Muscle of back (tissue), 13 donors: ENCODE data around the gene SNAP25. TPM values are rescaled to one million over a fixed set of nuclear protein-coding genes. Genes with fewer than 3 reads are reported as not detected.

Experiments used
- DNase-seq, 3 donors: peaks; one replicate each; pipeline versions ENCODE4 v3.0.0 to v3.0.0-alpha.2; 2013
- long read RNA-seq, 9 donors: transcript quantifications; one replicate each; lab custom pipeline, GENCODE V29; 2026
- polyA plus RNA-seq, 10 donors: library from polyadenylated mRNA; unstranded; fragments of 120-200 nt; gene quantifications; one replicate each; pipeline ENCODE4 v1.2.1, GENCODE V29; 2013; ENCODE audit not compliant: insufficient read length in 10 of 10

Gene SNAP25
- polyA plus RNA-seq = 1 to 10 TPM; 2.3 to 7.6 (median 3.4) TPM
- long read RNA-seq, donor 1 = 0 reads
- long read RNA-seq, donor 2 = 0 reads
- long read RNA-seq, donor 3 = 0 reads
- long read RNA-seq, donor 4, partial matches to known transcripts = 5 of 5 reads
- long read RNA-seq, donor 4, other reads (novel, unspliced or antisense) = 0 of 5 reads
- long read RNA-seq, donor 5, partial matches to known transcripts = 0 of 3 reads
- long read RNA-seq, donor 5, other reads (novel, unspliced or antisense) = 0 of 3 reads
- long read RNA-seq, donor 6, partial matches to known transcripts = 0 of 3 reads
- long read RNA-seq, donor 6, other reads (novel, unspliced or antisense) = 0 of 3 reads
- long read RNA-seq, donor 7, partial matches to known transcripts = 0 of 1 reads
- long read RNA-seq, donor 7, other reads (novel, unspliced or antisense) = 0 of 1 reads
- long read RNA-seq, donor 8, partial matches to known transcripts = 0 of 3 reads
- long read RNA-seq, donor 8, other reads (novel, unspliced or antisense) = 0 of 3 reads
- long read RNA-seq, donor 9 = 0 reads

- DNase-seq = peak; percentile 61 to 84 (median 72)
These were observed at the start of gene SNAP25 for GRCh38 chr20:10218536-10219451. SNAP25 (plus strand) TSS chr20:10218830; CDS start chr20:10275492, 56,662 bp downstream.

- DNase-seq = no peak
These were observed 48.9 kb upstream of the SNAP25 start for GRCh38 chr20:10169752-10170151.

GRCh38 chr20:10170261-10170660 is 48.4 kb upstream of the SNAP25 start:
- DNase-seq = no peak

DNA sequence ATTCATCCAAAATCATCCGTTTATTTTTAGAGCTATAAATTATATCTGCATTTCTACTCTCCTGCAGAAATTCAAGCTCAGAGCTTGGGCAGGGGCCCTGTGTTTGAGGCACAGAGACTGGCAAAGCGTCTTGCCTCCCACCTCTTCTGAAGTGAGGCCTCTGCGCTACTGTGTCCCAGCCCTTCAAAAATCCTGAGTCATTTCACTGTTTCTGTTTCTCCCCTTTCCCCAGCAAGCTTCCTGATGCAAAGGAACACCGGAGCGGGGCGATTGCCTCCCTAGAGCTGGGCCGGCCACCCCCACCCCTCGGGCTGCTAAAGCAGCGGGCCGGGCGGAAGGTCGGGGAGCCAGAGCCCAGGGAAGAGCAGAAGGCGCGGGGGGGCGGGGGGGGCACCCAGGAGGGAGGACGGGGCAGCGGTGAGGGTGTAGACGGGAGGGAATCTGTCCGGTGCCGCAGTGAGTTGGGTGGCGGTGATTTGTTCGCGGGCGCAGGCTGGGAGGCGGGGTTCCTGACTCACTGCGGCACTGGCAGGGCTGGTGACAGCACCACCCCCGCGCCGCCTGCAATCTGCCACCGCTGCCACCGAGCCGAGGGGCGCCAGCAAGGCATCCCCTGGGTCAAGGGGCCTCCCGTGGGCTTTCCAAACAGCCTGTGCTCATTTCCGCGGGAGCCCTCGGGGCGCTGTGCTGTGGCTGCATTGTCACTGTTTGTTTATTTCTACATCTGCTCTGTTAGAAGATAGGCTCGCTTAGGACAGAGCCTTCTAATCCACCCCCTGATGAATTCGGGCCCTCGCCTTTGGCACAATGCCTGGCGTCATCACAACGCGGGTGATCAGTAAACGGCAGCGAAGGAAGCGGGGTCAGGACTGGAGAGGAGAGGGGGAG is 46.5 kb upstream of the SNAP25 start:
- DNase-seq = peak in 2 of 3 donors; percentile 3 to 39

- no peak for DNase-seq
These were observed 45.5 kb upstream of the SNAP25 start for GRCh38 chr20:10172998-10173655.

- no peak for DNase-seq
These were observed 44.2 kb upstream of the SNAP25 start for GRCh38 chr20:10174400-10174799.

DNA sequence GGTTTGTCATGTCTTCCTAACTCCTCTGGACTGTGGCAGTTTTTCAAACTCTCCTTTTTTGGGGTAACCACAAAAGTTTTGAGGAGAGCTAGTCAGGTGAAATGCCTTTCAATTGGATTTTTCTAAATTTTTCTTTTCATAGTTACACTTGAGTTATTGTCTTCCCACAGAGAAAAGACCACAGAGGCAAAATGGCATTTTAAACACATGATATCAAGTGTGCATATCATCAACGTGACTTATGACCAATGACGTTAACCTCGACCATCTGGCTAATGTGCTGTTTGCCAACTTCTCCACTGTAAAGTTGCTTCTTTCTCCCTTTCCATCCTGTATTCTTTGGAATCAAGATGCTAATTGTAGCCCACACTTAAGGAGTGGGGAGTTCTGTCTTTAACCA is 41.3 kb upstream of the SNAP25 start:
- no peak for DNase-seq

DNA sequence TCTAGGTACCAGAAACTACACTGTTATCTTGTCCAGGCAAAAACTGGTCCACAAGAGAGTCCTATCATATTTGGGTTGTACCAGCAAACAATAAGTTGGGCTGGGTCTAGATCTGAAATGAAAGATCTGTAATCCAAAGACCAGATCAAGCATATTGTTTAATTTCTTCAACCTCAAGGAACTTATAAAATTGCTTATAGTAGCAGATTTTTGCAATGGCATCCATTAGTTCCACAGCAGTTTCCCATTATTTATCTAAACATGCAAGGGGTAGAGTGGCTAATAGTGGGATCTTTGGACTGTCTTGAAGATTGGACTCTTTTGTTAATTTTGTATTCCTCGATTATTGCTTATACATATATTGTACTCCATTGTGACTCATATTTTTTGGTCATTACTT is 40.5 kb upstream of the SNAP25 start:
- no peak for DNase-seq

GRCh38 chr20:10178727-10179313 is 39.8 kb upstream of the SNAP25 start:
- no peak for DNase-seq

DNA sequence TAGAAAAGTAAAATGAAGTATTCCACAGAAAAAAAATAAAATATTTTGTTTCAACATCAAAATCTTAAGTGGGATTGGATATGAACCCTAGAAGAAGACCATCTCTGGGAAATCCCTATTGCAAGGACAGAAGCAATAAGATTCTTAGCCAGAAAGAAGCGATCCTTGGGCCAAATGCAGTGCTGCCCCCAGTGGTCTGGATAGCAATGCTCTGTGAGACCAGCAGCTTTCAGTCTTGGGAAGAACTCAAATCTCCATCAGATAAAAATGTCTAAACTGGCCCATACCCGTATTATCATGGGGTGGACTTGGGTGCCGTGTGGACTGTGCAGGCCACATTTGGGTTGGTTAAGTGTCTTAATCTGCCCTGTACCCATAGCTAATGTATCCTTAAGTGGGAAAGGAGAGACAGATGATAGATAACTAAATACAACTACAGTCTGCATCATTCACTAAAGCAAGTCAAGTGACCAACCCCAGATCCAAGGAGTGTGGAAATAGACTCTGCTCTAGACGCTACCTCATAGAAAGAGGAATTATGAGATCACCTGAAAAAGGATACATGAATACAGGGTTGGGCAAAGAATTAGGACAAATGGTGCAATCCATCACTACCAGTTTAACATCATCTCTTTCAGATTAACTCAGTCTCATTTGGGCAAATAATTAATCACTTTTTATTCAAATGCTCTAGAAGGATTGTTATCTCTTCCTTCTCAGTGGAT is 38.9 kb upstream of the SNAP25 start:
- no peak for DNase-seq

DNA sequence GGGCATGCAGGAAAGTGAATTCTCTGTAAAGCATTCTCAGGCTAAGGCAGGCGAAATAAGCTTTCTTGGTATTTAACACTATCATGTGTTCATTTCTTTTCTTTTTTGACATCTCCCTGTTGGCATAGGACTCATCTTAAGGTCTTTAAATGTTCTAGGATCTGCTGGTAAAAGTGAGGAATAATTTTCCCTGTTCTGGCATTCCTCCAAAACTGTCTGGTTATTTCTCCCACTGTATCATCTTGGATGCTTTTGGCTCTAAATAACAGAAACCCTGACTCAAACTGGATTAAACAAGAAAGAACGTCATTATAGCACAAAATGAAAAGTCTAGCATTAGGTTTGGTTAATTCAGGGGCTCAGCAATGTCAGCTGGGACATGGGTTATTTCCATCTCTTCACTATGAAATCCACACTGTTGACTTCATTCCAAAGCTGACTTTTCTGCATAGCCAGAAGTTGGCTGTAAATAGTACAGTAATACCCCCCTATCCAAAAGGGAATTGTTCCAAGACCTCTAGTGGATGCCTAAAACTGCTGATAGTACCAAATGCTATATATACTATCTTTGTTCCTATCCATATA is 37.9 kb upstream of the SNAP25 start:
- DNase-seq = no peak

DNA sequence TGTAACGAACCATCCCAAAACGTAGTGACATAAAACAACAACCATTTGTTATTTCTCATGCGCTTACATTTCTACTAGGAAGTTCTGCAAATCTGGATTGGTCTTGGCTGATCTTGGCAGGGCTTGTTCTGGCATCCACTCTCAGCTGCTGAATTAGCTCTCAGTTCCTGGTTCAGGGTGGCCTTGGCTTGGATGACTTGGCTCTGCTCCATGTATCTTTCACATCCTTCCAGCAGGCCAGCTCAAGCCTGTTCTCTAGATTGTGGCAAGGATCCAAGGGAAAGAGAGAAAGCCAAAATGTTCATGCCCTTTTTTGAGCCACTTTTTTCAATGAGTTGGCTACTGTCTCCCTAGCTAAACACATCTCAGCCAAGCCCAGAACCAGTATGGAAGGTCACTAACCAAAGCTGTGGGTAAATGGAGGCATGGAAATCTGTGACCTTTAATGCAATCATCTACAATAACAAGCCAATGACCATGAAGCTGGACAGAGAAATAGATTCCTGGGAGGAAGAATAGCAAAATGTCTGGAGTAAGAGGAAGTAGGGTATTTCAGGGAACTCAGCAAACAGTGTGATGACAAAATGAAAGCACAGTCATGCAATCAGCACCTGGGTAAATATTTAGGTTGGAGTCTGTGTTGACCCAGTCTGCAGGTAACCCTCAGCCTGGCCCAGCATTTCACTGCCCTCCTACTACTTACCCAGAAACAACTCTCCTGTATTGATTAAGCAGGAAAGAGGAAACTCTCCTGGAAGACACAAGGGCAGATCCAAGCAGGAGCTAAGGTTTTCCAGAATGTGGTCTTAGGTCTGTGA is 32.7 kb upstream of the SNAP25 start:
- no peak for DNase-seq

DNA sequence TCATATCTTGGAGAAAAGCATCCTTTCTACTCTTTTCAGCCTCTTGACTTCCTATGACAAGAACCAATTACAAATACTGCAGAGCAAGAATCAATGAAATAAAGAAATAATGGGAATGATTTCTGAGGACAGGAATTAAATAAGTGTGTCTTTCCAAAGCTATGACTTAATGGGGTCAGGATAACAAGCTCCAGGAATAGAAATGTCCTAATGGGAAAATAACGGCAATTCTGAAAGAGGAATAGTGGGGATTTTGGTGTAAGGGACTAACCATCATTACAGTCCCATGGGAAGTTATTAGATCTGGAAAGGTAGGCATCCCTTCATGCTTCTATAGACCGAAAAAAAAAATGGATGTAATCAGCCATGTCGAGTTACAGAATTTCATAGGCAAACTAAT is 28.2 kb upstream of the SNAP25 start:
- DNase-seq = no peak

GRCh38 chr20:10192171-10192570 is 26.5 kb upstream of the SNAP25 start:
- no peak for DNase-seq

- DNase-seq = no peak
These were observed 24.5 kb upstream of the SNAP25 start for GRCh38 chr20:10194166-10194565.

GRCh38 chr20:10200330-10200729 is 18.3 kb upstream of the SNAP25 start:
- DNase-seq = no peak

DNA sequence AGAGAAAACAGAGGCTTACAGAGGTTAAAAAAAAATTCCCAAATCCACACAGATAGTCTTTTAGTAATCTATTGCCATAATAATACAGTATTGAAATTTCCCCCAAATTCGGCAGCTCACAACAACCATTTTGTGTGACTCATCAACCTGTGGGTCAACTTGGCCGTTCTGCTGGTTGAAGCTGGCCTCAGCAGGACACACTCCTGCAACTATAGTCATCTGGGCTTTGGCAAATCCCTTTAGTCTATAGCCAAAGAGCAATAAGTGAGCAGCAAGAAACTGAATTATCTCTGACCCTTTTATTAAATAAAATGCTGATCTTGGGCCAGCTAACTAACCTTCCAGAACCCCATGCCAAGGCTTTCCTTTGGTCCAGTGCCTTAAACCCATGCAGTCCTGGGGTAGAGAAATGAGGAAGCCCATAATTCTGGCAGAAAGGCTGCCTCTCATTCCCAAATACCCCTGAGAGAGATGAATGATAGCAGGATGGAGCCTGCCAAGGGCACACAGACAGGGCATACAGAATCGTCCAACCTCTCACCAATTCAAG is 17.2 kb upstream of the SNAP25 start:
- DNase-seq = no peak

DNA sequence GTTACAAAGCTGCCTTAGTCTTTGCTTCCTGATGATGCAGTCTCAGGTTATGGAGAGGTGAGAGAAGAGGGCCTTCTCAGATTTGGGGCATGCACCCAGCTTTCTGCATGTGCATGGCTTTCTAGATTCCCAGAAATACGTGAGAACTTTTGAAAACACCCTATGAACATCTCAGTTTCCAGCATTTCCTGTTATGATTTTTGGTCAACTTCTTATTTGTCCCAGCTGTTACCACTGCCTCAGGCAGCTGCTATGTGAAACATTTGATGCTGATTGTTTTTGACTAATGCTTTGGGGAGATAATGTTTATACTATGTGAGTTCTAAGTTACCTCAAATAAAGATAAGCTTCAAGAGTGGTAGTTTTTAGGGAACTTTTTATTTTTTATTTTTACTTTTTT is 9.5 kb upstream of the SNAP25 start:
- DNase-seq = no peak
